Measurements from ENCODE around the gene SCAND1.

Gene SCAND1

GRCh38 chr20:35918021-35918420 lies 36.3 kb downstream of the SCAND1 start:
- Histone ChIP-seq H3K79me2 (ENCODE audit: control insufficient read depth, low read length) (no peaks in the 10 kb centered on the region), H3K36me3 (ENCODE audit: control insufficient read depth, low read length) (peaks cover 52% of the 10 kb centered on the region), H3K4me1 (ENCODE audit: control insufficient read depth, low read length) (no peaks in the 10 kb centered on the region), H3F3A (ENCODE audit: control insufficient read depth, insufficient read depth) (no peaks in the 10 kb centered on the region), H3K4me2 (ENCODE audit: low read length) (no peak overlapping the region), H4K20me1 (ENCODE audit: control insufficient read depth, insufficient read depth, low read depth, low read length) (0 out of 2 replicates have a peak, but pooled peaks cover 3% of the 10 kb centered on the region), H3K9me2 (replicated peaks; ENCODE audit: control insufficient read depth, low read length) (no peaks in the 10 kb centered on the region), H3K4me3 (ENCODE audit: low read length) (no peak overlapping the region), H3K27ac (ENCODE audit: low read depth, low read length) (no peak overlapping the region), H3K9me3 (ENCODE audit: control insufficient read depth, insufficient read depth, low read length) (no peaks in the 10 kb centered on the region), H3K27me3 (ENCODE audit: control insufficient read depth, low read length) (no peaks in the 10 kb centered on the region)
- TF ChIP-seq EZH2phosphoT487 (IDR thresholded peaks at IDR 0.05; ENCODE audit: borderline replicate concordance, low read length) (no peak), CTCF (IDR thresholded peaks at IDR 0.05; ENCODE audit: low read depth, low read length, poor library complexity, severe bottlenecking) (no peak)

- H3F3A ChIP-seq (ENCODE audit: control insufficient read depth, insufficient read depth): no peaks in the 10 kb centered on the region
- H3K79me2 ChIP-seq (ENCODE audit: control insufficient read depth, low read length): no peaks in the 10 kb centered on the region
- H4K20me1 ChIP-seq (ENCODE audit: control insufficient read depth, insufficient read depth, low read depth, low read length): no peaks in the 10 kb centered on the region
- no peak overlapping the region for H3K27ac ChIP-seq (ENCODE audit: low read depth, low read length)
- H3K4me3 ChIP-seq (ENCODE audit: low read length): no peak overlapping the region
- H3K9me3 ChIP-seq (ENCODE audit: control insufficient read depth, insufficient read depth, low read length): no peaks in the 10 kb centered on the region
- no peaks in the 10 kb centered on the region for H3K9me2 ChIP-seq (replicated peaks; ENCODE audit: control insufficient read depth, low read length)
- H3K4me1 ChIP-seq (ENCODE audit: control insufficient read depth, low read length): no peaks in the 10 kb centered on the region
- peaks cover 53% of the 10 kb centered on the region for H3K36me3 ChIP-seq (ENCODE audit: control insufficient read depth, low read length)
- no peaks in the 10 kb centered on the region for H3K27me3 ChIP-seq (ENCODE audit: control insufficient read depth, low read length)
- no peak for TF ChIP-seq EZH2phosphoT487 (IDR thresholded peaks at IDR 0.05; ENCODE audit: borderline replicate concordance, low read length)
- no peak for TF ChIP-seq CTCF (IDR thresholded peaks at IDR 0.05; ENCODE audit: low read depth, low read length, poor library complexity, severe bottlenecking)
- no peak overlapping the region for H3K4me2 ChIP-seq (ENCODE audit: low read length)
These were observed 37.2 kb downstream of the SCAND1 start for GRCh38 chr20:35917077-35917476.

DNA sequence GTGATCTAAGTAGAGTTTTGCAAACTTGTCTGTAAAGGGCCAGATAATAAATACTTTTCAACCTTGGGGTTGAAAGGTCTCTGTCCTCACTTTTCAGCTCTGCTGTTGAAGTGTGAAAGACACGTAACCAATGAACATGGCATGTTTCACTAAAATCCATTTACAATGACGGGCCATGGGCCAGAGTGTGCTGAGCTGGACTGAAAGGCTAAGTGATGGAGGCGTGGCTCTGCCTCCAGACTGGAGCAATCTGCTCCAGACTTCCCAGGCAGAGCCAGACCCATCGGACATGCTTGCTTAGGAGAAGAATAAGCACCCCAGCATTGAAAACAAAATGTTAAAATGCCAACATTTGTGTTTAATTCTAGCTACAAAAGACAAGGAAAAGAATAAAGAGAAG lies 41.4 kb downstream of the SCAND1 start:
- TF ChIP-seq CTCF (IDR thresholded peaks at IDR 0.05; ENCODE audit: low read depth, low read length, poor library complexity, severe bottlenecking) (no peak), EZH2phosphoT487 (IDR thresholded peaks at IDR 0.05; ENCODE audit: borderline replicate concordance, low read length) (no peak)
- no peaks in the 10 kb centered on the region for H3K9me3 ChIP-seq (ENCODE audit: control insufficient read depth, insufficient read depth, low read length)
- H3K4me3 ChIP-seq (ENCODE audit: low read length): no peak overlapping the region
- H3F3A ChIP-seq (ENCODE audit: control insufficient read depth, insufficient read depth): no peaks in the 10 kb centered on the region
- H3K27me3 ChIP-seq (ENCODE audit: control insufficient read depth, low read length): no peaks in the 10 kb centered on the region
- no peaks in the 10 kb centered on the region for H3K4me1 ChIP-seq (ENCODE audit: control insufficient read depth, low read length)
- no peaks in the 10 kb centered on the region for H3K79me2 ChIP-seq (ENCODE audit: control insufficient read depth, low read length)
- no peaks in the 10 kb centered on the region for H3K9me2 ChIP-seq (replicated peaks; ENCODE audit: control insufficient read depth, low read length)
- H4K20me1 ChIP-seq (ENCODE audit: control insufficient read depth, insufficient read depth, low read depth, low read length): no peaks in the 10 kb centered on the region
- H3K4me2 ChIP-seq (ENCODE audit: low read length): no peak overlapping the region
- peaks cover 22% of the 10 kb centered on the region for H3K36me3 ChIP-seq (ENCODE audit: control insufficient read depth, low read length)
- no peak overlapping the region for H3K27ac ChIP-seq (ENCODE audit: low read depth, low read length)

DNA sequence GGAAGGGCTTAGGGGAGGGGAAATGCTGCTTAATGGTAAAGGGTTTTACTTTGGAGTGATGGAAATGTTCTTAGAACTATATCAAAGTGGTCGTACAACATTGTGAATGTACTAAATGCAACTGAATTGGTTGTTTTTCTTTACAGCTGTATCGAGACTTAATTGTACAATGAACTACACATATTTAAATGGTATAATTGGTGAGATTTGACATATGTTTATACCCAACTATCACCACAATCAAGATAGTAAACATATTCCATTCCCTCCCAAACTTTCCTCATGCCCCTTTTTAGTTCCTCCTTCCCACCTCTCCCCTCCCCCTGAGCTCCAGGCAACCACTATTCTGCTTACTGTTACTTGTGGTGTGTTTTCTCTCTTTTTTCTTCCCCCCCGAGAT lies 44.0 kb downstream of the SCAND1 start:
- Histone ChIP-seq H3K79me2 (ENCODE audit: control insufficient read depth, low read length) (no peaks in the 10 kb centered on the region), H3K9me2 (replicated peaks; ENCODE audit: control insufficient read depth, low read length) (no peaks in the 10 kb centered on the region), H3K36me3 (ENCODE audit: control insufficient read depth, low read length) (peaks cover 13% of the 10 kb centered on the region), H3K27me3 (ENCODE audit: control insufficient read depth, low read length) (no peaks in the 10 kb centered on the region), H4K20me1 (ENCODE audit: control insufficient read depth, insufficient read depth, low read depth, low read length) (no peaks in the 10 kb centered on the region), H3K9me3 (ENCODE audit: control insufficient read depth, insufficient read depth, low read length) (no peaks in the 10 kb centered on the region), H3K4me1 (ENCODE audit: control insufficient read depth, low read length) (no peaks in the 10 kb centered on the region), H3K4me2 (ENCODE audit: low read length) (no peak overlapping the region), H3K4me3 (ENCODE audit: low read length) (no peak overlapping the region), H3K27ac (ENCODE audit: low read depth, low read length) (no peak overlapping the region), H3F3A (ENCODE audit: control insufficient read depth, insufficient read depth) (no peaks in the 10 kb centered on the region)
- TF ChIP-seq EZH2phosphoT487 (IDR thresholded peaks at IDR 0.05; ENCODE audit: borderline replicate concordance, low read length) (no peak), CTCF (IDR thresholded peaks at IDR 0.05; ENCODE audit: low read depth, low read length, poor library complexity, severe bottlenecking) (no peak)
